ENCODE results near the gene HIVEP2.

The HIVEP2 gene

DNA sequence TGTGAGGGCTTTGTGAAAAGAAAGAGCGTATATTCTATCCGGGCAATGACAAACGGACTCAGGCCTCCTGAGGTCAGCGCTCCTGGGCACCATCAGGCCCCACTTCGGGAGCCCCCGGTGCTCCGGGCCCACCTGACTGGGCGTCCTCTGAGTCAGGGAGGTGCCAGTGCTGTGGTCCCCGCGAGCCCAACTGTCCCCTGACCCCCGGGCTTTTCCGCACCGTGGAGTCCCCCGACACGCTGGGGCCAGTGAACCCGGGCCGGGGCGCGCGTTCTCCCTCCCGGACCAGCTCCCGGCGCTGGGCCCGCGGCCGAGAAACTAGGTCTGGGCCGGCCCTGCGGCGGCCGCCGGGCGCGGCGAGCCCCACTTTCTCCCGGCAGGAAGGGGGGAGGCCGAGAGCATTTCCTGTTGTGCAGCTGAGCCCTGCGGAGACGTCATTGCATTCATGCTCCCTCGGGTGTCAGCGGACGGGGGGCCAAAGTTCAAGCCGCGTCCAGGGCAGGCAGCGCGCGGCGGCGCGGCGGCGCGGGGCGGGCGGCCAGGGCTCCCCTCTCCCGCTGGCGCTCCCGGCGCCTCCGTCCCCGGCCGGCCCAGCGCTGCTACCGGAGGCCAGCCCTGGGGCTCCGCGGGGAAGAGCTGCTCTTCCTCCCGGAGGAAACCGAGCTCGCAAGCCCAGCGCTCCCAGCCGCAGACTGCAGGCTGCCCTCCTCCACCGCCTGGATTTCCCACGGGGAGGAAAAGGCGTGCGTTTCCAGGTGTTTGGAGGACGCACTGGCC, 18.3 kb downstream of the HIVEP2 start:
- Histone ChIP-seq H2BK120ac (ENCODE audit: insufficient read depth, low read length, poor library complexity) (peak overlapping the region; percentile 76), H3K9me3 (ENCODE audit: insufficient read depth, low read depth, low read length) (no peaks in the 10 kb centered on the region), H3K18ac (ENCODE audit: low read length) (peak overlapping the region; percentile 90), H4K91ac (ENCODE audit: low read depth, low read length) (peak overlapping the region; percentile 93), H2AK5ac (ENCODE audit: low read length) (no peak overlapping the region), H2BK12ac (ENCODE audit: low read length) (peak overlapping the region; percentile 65), H3K79me2 (ENCODE audit: control insufficient read depth, insufficient read depth, low read length, poor library complexity) (peaks cover 5% of the 10 kb centered on the region), H3K27ac (ENCODE audit: low read depth, low read length) (peak overlapping the region; percentile 64), H3K14ac (ENCODE audit: low read length) (peak overlapping the region; percentile 93), H3K4me3 (ENCODE audit: low read depth, low read length) (peak overlapping the region; percentile 79), H4K8ac (ENCODE audit: low read depth, low read length) (peak overlapping the region; percentile 88), H3K36me3 (ENCODE audit: control insufficient read depth in 1 of 2, insufficient read depth in 2 of 2, low read length in 2 of 2) (peaks cover 0 to 1% of the 10 kb centered on the region in 2 experiments), H3K9ac (ENCODE audit: low read length) (peak overlapping the region; percentile 90), H2AFZ (ENCODE audit: insufficient read depth, low read length, poor library complexity) (peak overlapping the region; percentile 94), H3K27me3 (ENCODE audit: insufficient read depth, low read length) (no peaks in the 10 kb centered on the region), H3K4me1 (ENCODE audit: control insufficient read depth in 1 of 2, insufficient read depth in 2 of 2, low read length in 2 of 2) (no peaks in the 10 kb centered on the region), H3K4ac (ENCODE audit: low read depth, low read length) (peak overlapping the region; percentile 55), H3K4me2 (ENCODE audit: low read length) (peak overlapping the region; percentile 87), H3K23ac (ENCODE audit: low read length) (no peak overlapping the region), H4K12ac (ENCODE audit: low read depth, low read length) (peak overlapping the region; percentile 92), H2BK5ac (ENCODE audit: low read depth, low read length, poor library complexity) (peak overlapping the region; percentile 75), H3K79me1 (ENCODE audit: low read length) (peaks cover 7% of the 10 kb centered on the region)
- peak; percentile 4 to 42 for DNase-seq
- no CpG with 5 or more reads among the region's 75 CpGs for WGBS (ENCODE audit: extremely low coverage, insufficient coverage, insufficient read length)

DNA sequence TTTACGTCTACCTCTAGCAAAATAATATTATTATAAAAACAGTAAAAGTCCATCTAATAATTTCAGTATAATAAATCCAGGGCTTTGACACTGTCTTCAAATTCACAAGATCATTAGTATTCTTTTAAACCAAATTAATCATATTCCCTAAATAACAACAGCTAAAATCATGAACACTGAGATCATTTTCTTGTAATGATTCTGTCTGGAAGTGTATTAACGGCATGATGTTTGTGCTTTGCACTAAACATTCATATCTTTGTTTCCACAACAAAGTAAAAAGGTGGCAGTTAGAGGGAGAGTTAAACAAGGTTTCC, 18.8 kb downstream of the HIVEP2 start:
- H3K9me3 ChIP-seq (ENCODE audit: insufficient read depth, low read depth, low read length), result no peaks in the 10 kb centered on the region
- no peak overlapping the region for H2AK5ac ChIP-seq (ENCODE audit: low read length)
- H3K4me3 ChIP-seq (ENCODE audit: low read depth, low read length), result no peak overlapping the region
- no peak overlapping the region for H4K8ac ChIP-seq (ENCODE audit: low read depth, low read length)
- H2AFZ ChIP-seq (ENCODE audit: insufficient read depth, low read length, poor library complexity), result no peak overlapping the region
- no peak overlapping the region for H4K12ac ChIP-seq (ENCODE audit: low read depth, low read length)
- peak in 1 of 2 donors; percentile 13 for DNase-seq
- peaks cover 5% of the 10 kb centered on the region for H3K79me2 ChIP-seq (ENCODE audit: control insufficient read depth, insufficient read depth, low read length, poor library complexity)
- H3K27me3 ChIP-seq (ENCODE audit: insufficient read depth, low read length), result no peaks in the 10 kb centered on the region
- H3K36me3 ChIP-seq (ENCODE audit: control insufficient read depth in 1 of 2, insufficient read depth in 2 of 2, low read length in 2 of 2), result peaks cover 0 to 1% of the 10 kb centered on the region in 2 experiments
- no peak overlapping the region for H2BK5ac ChIP-seq (ENCODE audit: low read depth, low read length, poor library complexity)
- no peak overlapping the region for H2BK12ac ChIP-seq (ENCODE audit: low read length)
- no peak overlapping the region for H3K9ac ChIP-seq (ENCODE audit: low read length)
- no peak overlapping the region for H3K4ac ChIP-seq (ENCODE audit: low read depth, low read length)
- H3K23ac ChIP-seq (ENCODE audit: low read length), result no peak overlapping the region
- no peak overlapping the region for H3K27ac ChIP-seq (ENCODE audit: low read depth, low read length)
- H3K18ac ChIP-seq (ENCODE audit: low read length), result no peak overlapping the region
- no peaks in the 10 kb centered on the region for H3K4me1 ChIP-seq (ENCODE audit: control insufficient read depth in 1 of 2, insufficient read depth in 2 of 2, low read length in 2 of 2)
- no CpG with 5 or more reads among the region's 2 CpGs for WGBS (ENCODE audit: extremely low coverage, insufficient coverage, insufficient read length)
- H2BK120ac ChIP-seq (ENCODE audit: insufficient read depth, low read length, poor library complexity), result peak overlapping the region; percentile 76
- peaks cover 7% of the 10 kb centered on the region for H3K79me1 ChIP-seq (ENCODE audit: low read length)
- H3K14ac ChIP-seq (ENCODE audit: low read length), result no peak overlapping the region
- peak overlapping the region; percentile 87 for H3K4me2 ChIP-seq (ENCODE audit: low read length)
- H4K91ac ChIP-seq (ENCODE audit: low read depth, low read length), result peak overlapping the region; percentile 93

DNA sequence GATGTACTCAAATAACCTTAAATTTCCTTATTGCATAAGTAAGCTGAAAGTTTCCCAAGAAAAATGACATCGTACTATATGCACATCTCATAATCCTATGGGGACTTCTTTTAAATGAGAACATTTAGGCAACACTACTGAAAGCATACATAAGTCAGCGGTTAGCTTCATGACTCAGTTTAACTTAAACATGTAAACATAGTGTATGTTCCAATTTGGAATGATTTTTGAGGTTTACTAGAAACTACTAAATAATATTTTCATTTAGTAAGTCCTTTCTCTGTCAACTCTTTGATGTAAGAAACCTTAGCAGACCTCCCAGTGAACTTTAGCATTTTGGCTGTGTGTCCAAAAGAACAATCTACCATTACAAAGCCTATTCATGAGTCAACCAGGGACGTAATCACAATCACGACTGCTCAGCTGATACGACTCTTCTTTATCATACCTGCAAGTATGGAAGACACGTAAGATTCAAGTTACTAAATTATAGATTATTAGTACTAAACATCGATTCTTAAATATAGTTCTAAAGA, 19.3 kb downstream of the HIVEP2 start:
- Histone ChIP-seq H2BK120ac (ENCODE audit: insufficient read depth, low read length, poor library complexity) (no peak overlapping the region), H3K4ac (ENCODE audit: low read depth, low read length) (no peak overlapping the region), H3K14ac (ENCODE audit: low read length) (no peak overlapping the region), H3K79me1 (ENCODE audit: low read length) (peaks cover 7% of the 10 kb centered on the region), H3K27ac (ENCODE audit: low read depth, low read length) (no peak overlapping the region), H4K8ac (ENCODE audit: low read depth, low read length) (no peak overlapping the region), H2BK5ac (ENCODE audit: low read depth, low read length, poor library complexity) (no peak overlapping the region), H3K4me3 (ENCODE audit: low read depth, low read length) (no peak overlapping the region), H3K9me3 (ENCODE audit: insufficient read depth, low read depth, low read length) (no peaks in the 10 kb centered on the region), H3K4me2 (ENCODE audit: low read length) (no peak overlapping the region), H4K91ac (ENCODE audit: low read depth, low read length) (no peak overlapping the region), H4K12ac (ENCODE audit: low read depth, low read length) (no peak overlapping the region), H3K9ac (ENCODE audit: low read length) (no peak overlapping the region), H3K27me3 (ENCODE audit: insufficient read depth, low read length) (no peaks in the 10 kb centered on the region), H3K18ac (ENCODE audit: low read length) (no peak overlapping the region), H3K4me1 (ENCODE audit: control insufficient read depth in 1 of 2, insufficient read depth in 2 of 2, low read length in 2 of 2) (no peaks in the 10 kb centered on the region), H2BK12ac (ENCODE audit: low read length) (no peak overlapping the region), H3K79me2 (ENCODE audit: control insufficient read depth, insufficient read depth, low read length, poor library complexity) (peaks cover 5% of the 10 kb centered on the region), H2AK5ac (ENCODE audit: low read length) (no peak overlapping the region), H3K23ac (ENCODE audit: low read length) (no peak overlapping the region), H3K36me3 (ENCODE audit: control insufficient read depth in 1 of 2, insufficient read depth in 2 of 2, low read length in 2 of 2) (peaks cover 0 to 1% of the 10 kb centered on the region in 2 experiments), H2AFZ (ENCODE audit: insufficient read depth, low read length, poor library complexity) (no peak overlapping the region)
- no CpG with 5 or more reads among the region's 7 CpGs for WGBS (ENCODE audit: extremely low coverage, insufficient coverage, insufficient read length)
- DNase-seq, result no peak

DNA sequence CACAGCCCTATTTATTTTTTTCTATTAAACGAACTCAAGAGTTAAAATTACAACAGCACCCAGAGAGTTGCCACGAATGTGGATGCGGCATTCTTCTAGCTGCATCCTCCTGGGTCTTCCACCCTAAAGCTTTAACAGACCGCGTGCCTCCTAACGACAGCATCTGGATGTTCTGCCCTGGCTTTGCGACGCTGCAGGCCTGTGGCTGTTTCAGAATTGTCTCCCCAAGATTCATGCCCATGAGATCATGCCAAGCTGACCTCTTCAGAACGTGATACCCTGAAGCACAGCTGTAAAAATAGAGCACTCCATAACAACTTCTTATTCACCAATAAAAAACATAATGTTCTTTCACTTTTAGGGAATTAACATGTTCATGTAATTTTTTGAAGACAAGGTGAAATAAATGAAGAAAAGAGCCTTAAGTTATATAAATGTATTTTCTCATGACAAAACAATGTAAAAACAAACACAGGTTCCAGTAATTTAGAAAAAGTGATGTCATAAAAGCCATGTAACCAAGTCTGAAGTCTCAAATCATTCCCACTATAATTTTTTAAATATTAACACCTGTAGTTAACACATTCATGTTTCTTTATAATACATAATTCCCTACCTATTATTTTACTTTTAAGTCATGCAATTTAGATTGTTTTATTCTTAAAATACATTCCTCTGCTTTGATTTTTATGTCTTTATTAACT, 26.5 kb downstream of the HIVEP2 start:
- Histone ChIP-seq H3K9ac (ENCODE audit: low read length) (no peak overlapping the region), H3K4me2 (ENCODE audit: low read length) (no peak overlapping the region), H2AK5ac (ENCODE audit: low read length) (no peak overlapping the region), H3K27ac (ENCODE audit: low read depth, low read length) (no peak overlapping the region), H3K4me3 (ENCODE audit: low read depth, low read length) (no peak overlapping the region), H3K4me1 (ENCODE audit: control insufficient read depth in 1 of 2, insufficient read depth in 2 of 2, low read length in 2 of 2) (no peaks in the 10 kb centered on the region), H3K4ac (ENCODE audit: low read depth, low read length) (no peak overlapping the region), H4K91ac (ENCODE audit: low read depth, low read length) (no peak overlapping the region), H3K18ac (ENCODE audit: low read length) (no peak overlapping the region), H2BK5ac (ENCODE audit: low read depth, low read length, poor library complexity) (no peak overlapping the region), H3K23ac (ENCODE audit: low read length) (no peak overlapping the region), H3K27me3 (ENCODE audit: insufficient read depth, low read length) (no peaks in the 10 kb centered on the region), H3K79me1 (ENCODE audit: low read length) (no peaks in the 10 kb centered on the region), H3K36me3 (ENCODE audit: control insufficient read depth in 1 of 2, insufficient read depth in 2 of 2, low read length in 2 of 2) (no peaks in the 10 kb centered on the region), H3K9me3 (ENCODE audit: insufficient read depth, low read depth, low read length) (no peaks in the 10 kb centered on the region), H4K8ac (ENCODE audit: low read depth, low read length) (no peak overlapping the region), H4K12ac (ENCODE audit: low read depth, low read length) (no peak overlapping the region), H2BK120ac (ENCODE audit: insufficient read depth, low read length, poor library complexity) (no peak overlapping the region), H2BK12ac (ENCODE audit: low read length) (no peak overlapping the region), H2AFZ (ENCODE audit: insufficient read depth, low read length, poor library complexity) (no peak overlapping the region), H3K14ac (ENCODE audit: low read length) (no peak overlapping the region), H3K79me2 (ENCODE audit: control insufficient read depth, insufficient read depth, low read length, poor library complexity) (no peaks in the 10 kb centered on the region)
- WGBS (ENCODE audit: extremely low coverage, insufficient coverage, insufficient read length), result no CpG with 5 or more reads among the region's 9 CpGs
- no peak for DNase-seq

Data from trophoblast cell (in vitro differentiated cells and primary cell).